ENCODE data around the gene GSTT2B. TPM values are rescaled to one million over a fixed set of nuclear protein-coding genes. Genes with fewer than 3 reads are reported as not detected.
"Not testable (repeated sequence)": the region's sequence is repeated elsewhere in the genome, so short reads cannot be mapped to it uniquely, and the experiment has no call there.

Gene GSTT2B
- total RNA-seq, 2 experiments from 2014 or later = not detected

GRCh38 chr22:23926561-23926960 is 34.4 kb downstream of the GSTT2B start:
- no peak overlapping the region for H3K27ac Mint-ChIP-seq
- DNase-seq = no peak
- no peaks in the 10 kb centered on the region for H3K27me3 Mint-ChIP-seq
- peaks cover 14% of the 10 kb centered on the region for H3K4me1 Mint-ChIP-seq
- H3K4me3 Mint-ChIP-seq = no peak overlapping the region
- peaks cover 12% of the 10 kb centered on the region for H3K9me3 Mint-ChIP-seq
- peaks cover 63% of the 10 kb centered on the region for H3K36me3 Mint-ChIP-seq

DNA sequence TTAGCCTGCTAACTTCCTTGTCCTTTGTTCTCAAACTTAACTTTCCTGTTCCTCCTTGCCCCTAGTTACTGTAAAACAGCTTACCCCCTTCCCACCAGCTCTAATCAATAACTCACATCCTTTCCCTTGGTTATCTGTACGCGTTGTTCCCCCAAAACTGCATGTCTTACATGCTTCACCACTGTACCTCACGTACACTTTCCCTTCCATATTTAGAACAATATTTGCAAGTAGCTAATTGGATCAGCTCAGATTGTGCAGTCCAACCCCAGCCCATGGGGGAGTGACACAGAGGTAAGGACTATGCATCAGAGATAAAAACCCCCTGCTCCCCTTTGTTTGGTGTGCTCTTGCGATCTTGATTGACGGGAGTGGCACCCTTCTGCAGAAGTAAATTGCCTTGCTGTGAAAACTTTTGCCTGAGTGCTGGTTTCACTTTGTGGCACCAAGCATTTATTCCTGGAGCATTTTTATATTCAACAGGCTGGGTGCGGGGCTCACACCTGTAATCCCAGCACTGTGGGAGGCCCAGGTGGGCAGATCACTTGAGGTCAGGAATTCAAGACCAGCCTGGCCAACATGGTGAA is 35.9 kb downstream of the GSTT2B start:
- Mint-ChIP-seq H3K4me1 (peaks cover 14% of the 10 kb centered on the region), H3K36me3 (peaks cover 60% of the 10 kb centered on the region), H3K27me3 (no peaks in the 10 kb centered on the region), H3K4me3 (no peak overlapping the region), H3K9me3 (peaks cover 6% of the 10 kb centered on the region), H3K27ac (no peak overlapping the region)
- no peak for DNase-seq

GRCh38 chr22:23922921-23923320 is 38.1 kb downstream of the GSTT2B start:
- DNase-seq = no peak
- Mint-ChIP-seq H3K36me3 (peaks cover 55% of the 10 kb centered on the region), H3K9me3 (peaks cover 6% of the 10 kb centered on the region), H3K27ac (no peak overlapping the region), H3K27me3 (no peaks in the 10 kb centered on the region), H3K4me3 (no peak overlapping the region), H3K4me1 (peaks cover 10% of the 10 kb centered on the region)

GRCh38 chr22:23921586-23922201 is 39.3 kb downstream of the GSTT2B start:
- not testable (repeated sequence) for H3K27ac Mint-ChIP-seq, H3K27me3 Mint-ChIP-seq, DNase-seq, H3K9me3 Mint-ChIP-seq, H3K4me1 Mint-ChIP-seq, H3K4me3 Mint-ChIP-seq
- H3K36me3 Mint-ChIP-seq = peaks cover 50% of the 10 kb centered on the region

DNA sequence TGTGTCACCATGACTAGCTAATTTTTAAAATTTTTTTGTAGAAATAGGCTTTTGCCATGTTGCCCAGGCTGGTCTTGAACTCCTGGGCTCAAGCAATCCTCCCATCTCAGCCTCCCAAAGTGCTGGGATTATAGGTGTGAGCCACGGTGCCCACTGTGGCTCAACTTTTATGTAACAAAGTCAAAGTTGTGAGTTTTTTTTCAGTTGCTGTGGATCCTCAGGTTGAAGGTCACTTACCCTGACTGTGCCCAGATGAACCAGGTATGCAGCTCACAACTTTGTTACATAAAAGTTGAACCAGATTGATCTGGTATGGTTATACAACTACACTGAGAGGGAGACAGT is 40.8 kb downstream of the GSTT2B start:
- H3K9me3 Mint-ChIP-seq, H3K27me3 Mint-ChIP-seq, H3K4me3 Mint-ChIP-seq, DNase-seq, H3K27ac Mint-ChIP-seq: not testable (repeated sequence)
- peaks cover 38% of the 10 kb centered on the region for H3K36me3 Mint-ChIP-seq
- H3K4me1 Mint-ChIP-seq = peaks cover 16% of the 10 kb centered on the region

DNA sequence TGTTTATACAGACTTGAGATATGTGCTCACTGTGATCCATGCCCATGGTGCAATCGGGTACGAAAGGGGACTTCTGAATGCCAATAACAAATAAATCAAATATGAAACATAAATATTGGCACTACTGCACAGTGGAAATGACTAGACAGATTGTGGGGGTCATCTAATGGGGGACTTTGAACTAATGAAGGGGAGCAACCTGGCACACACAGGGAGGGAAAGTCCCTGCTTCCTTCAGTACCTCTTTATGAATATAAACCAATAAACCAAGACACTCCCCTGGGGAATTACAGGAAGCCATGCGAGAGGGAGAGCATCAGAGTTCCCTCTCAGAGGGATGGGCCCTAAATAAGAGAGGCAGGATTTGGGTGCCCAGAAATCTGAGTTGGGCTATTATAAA is 45.7 kb downstream of the GSTT2B start:
- H3K36me3 Mint-ChIP-seq = peaks cover 21% of the 10 kb centered on the region
- peak overlapping the region; percentile 63 for H3K27ac Mint-ChIP-seq
- H3K4me1 Mint-ChIP-seq = peaks cover 30% of the 10 kb centered on the region
- DNase-seq = no peak
- H3K4me3 Mint-ChIP-seq = no peak overlapping the region
- H3K9me3 Mint-ChIP-seq = no peaks in the 10 kb centered on the region
- no peaks in the 10 kb centered on the region for H3K27me3 Mint-ChIP-seq

DNA sequence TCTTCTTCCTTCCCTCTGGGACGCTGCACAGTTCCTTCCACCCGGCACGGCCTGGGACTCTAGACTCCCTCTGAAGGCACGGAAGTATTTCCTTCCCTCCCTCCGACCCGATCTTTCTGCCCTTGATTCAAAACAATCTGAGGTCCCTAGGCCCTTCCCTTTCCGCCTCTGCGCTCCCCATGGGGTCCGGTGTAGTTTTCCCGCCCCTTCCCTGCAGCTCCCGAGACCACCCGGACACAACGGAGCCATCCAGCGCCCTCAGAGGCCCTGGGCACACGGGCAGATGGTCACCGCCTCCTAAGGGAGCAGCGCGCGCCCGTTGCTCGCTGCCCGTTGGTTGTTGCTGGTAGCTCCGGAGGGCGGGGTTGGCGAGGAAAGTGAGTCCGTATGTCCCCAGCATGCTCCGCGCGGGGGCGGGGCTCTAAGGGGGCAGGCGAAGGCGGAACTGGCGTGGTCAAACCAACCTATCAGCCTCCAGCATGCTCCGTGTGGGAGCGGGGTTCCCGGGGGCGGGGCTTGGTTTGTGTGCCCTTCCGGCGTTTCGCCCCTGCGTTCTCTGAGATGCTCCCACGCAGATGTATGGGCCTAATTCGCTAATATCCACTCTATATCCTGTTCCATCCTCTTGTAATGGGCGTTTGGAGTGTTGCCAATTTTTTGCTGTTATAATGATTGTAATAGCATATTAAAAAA is 47.2 kb downstream of the GSTT2B start:
- Mint-ChIP-seq H3K27ac (peak overlapping the region; percentile 99), H3K36me3 (peaks cover 19% of the 10 kb centered on the region), H3K4me1 (peaks cover 30% of the 10 kb centered on the region), H3K9me3 (no peaks in the 10 kb centered on the region), H3K27me3 (no peaks in the 10 kb centered on the region), H3K4me3 (peak overlapping the region; percentile 98)
- DNase-seq = peak; percentile 100

DNA sequence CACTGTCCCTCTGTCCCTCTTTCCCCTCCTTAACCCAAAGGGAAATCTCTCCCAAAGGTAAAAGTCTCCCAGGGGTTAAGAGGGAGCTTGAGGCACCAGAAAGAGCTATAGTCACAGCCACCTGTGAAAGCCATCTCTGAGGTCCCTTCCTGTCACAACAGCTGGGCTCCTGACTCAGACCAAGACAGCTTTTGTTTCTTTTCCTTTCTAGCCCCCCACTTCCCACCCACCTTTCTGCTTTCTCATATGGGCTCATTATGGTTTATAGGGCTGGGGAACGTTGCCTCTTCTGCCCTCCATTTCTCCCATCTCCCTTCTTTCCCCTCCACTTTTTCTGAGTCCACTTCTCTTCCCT is 47.7 kb downstream of the GSTT2B start:
- peaks cover 30% of the 10 kb centered on the region for H3K4me1 Mint-ChIP-seq
- H3K36me3 Mint-ChIP-seq = peaks cover 19% of the 10 kb centered on the region
- H3K27ac Mint-ChIP-seq = peak overlapping the region; percentile 99
- peak; percentile 42 for DNase-seq
- no peaks in the 10 kb centered on the region for H3K9me3 Mint-ChIP-seq
- peak overlapping the region; percentile 98 for H3K4me3 Mint-ChIP-seq
- H3K27me3 Mint-ChIP-seq = no peaks in the 10 kb centered on the region

- Mint-ChIP-seq H3K9me3 (no peaks in the 10 kb centered on the region), H3K4me3 (no peak overlapping the region), H3K27me3 (no peaks in the 10 kb centered on the region), H3K4me1 (peaks cover 30% of the 10 kb centered on the region), H3K27ac (peak overlapping the region; percentile 99), H3K36me3 (peaks cover 19% of the 10 kb centered on the region)
- DNase-seq = no peak
Observed at GRCh38 chr22:23912293-23912903, 48.6 kb downstream of the GSTT2B start.

DNA sequence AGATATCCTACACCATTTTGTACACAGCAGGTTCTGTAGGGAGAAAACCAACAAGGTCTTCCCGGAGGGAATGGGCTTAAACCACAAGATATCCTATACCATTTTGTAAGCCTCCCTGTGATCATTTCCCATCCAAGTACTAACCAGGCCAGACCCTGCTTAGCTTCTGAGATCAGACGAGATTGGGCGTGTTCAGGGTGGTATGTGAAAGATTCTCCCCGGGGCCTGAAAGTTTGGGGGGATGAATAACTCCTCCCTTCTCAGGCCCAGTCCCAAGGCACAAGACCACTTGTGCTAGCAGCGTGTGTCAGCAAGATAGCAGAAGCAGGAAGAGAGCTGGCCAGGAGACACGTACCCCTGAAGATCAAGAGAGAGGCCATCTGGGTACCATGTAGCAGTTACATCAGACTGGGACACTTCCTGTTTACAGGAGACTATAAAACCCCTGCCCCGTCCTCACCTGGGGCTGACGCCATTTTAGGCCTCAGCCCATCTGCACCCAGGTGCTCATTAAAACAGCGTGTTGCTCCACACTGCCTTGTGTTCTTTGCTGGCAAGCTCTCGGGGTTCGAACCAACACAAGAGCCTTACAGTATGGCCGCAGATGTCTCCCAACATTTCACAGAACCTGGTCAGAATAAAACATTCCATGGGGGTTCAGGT is 49.5 kb downstream of the GSTT2B start:
- Mint-ChIP-seq H3K27me3 (no peaks in the 10 kb centered on the region), H3K36me3 (peaks cover 11% of the 10 kb centered on the region), H3K4me3 (no peak overlapping the region), H3K9me3 (no peaks in the 10 kb centered on the region), H3K4me1 (peaks cover 30% of the 10 kb centered on the region), H3K27ac (no peak overlapping the region)
- DNase-seq = no peak

- DNase-seq = no peak
- Mint-ChIP-seq H3K9me3 (no peaks in the 10 kb centered on the region), H3K4me3 (no peak overlapping the region), H3K27ac (no peak overlapping the region), H3K4me1 (peaks cover 28% of the 10 kb centered on the region), H3K36me3 (peaks cover 10% of the 10 kb centered on the region), H3K27me3 (no peaks in the 10 kb centered on the region)
Observed at GRCh38 chr22:23910496-23911190, 50.4 kb downstream of the GSTT2B start.

DNA sequence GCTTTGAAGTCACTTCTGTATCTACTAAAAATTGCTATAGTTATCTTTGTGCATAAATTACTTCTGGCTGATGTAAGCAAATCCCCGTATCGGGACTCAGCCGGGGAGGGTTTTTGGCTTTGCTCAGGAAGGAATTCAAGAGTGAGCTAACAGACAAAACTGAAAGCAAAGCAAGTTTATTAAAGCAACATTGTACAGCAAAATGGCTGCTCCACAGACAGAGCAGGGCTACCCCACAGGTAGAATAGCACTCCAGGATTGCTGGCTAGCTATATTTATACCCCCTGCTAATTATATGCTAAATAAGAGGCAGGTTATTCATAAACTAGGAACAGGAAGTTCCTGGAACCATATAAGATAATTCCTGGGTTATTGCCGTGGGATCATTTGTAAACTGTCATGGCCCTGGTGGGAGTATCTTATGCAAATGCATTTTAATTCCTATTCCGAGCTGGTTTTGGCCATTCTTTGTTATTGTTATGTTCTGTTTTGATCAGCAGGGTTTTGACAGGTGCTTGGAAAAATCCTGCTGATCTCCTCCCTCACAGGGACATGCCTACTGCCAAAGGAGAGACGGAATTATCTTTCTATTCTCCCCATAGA is 51.6 kb downstream of the GSTT2B start:
- H3K27me3 Mint-ChIP-seq = no peaks in the 10 kb centered on the region
- H3K4me1 Mint-ChIP-seq = peaks cover 17% of the 10 kb centered on the region
- no peak for DNase-seq
- peaks cover 10% of the 10 kb centered on the region for H3K36me3 Mint-ChIP-seq
- no peaks in the 10 kb centered on the region for H3K9me3 Mint-ChIP-seq
- H3K4me3 Mint-ChIP-seq = no peak overlapping the region
- H3K27ac Mint-ChIP-seq = no peak overlapping the region

- H3K4me3 Mint-ChIP-seq = no peak overlapping the region
- no peak for DNase-seq
- no peaks in the 10 kb centered on the region for H3K27me3 Mint-ChIP-seq
- H3K27ac Mint-ChIP-seq = no peak overlapping the region
- H3K4me1 Mint-ChIP-seq = peaks cover 12% of the 10 kb centered on the region
- peaks cover 10% of the 10 kb centered on the region for H3K36me3 Mint-ChIP-seq
- no peaks in the 10 kb centered on the region for H3K9me3 Mint-ChIP-seq
Observed at GRCh38 chr22:23908587-23909205, 52.3 kb downstream of the GSTT2B start.

DNA sequence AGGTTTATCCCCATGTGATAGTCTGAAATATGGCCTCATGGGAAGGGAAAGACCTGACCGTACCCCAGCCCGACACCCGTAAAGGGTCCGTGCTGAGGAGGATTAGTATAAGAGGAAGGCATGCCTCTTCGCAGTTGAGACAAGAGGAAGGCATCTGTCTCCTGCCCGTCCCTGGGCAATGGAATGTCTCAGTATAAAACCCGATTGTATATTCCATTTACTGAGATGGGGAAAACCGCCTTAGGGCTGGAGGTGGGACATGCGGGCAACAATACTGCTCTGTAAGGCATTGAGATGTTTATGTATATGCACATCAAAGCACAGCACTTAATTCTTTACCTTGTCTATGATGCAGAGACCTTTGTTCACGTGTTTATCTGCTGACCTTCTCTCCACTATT is 53.6 kb downstream of the GSTT2B start:
- H3K4me3 Mint-ChIP-seq, H3K4me1 Mint-ChIP-seq, DNase-seq, H3K9me3 Mint-ChIP-seq, H3K27me3 Mint-ChIP-seq, H3K27ac Mint-ChIP-seq, H3K36me3 Mint-ChIP-seq: not testable (repeated sequence)
